ENCODE results near the gene FRMD4A.
A peak's percentile ranks its signal among the peaks of the same experiment; 100 is the strongest.

The FRMD4A gene

DNA sequence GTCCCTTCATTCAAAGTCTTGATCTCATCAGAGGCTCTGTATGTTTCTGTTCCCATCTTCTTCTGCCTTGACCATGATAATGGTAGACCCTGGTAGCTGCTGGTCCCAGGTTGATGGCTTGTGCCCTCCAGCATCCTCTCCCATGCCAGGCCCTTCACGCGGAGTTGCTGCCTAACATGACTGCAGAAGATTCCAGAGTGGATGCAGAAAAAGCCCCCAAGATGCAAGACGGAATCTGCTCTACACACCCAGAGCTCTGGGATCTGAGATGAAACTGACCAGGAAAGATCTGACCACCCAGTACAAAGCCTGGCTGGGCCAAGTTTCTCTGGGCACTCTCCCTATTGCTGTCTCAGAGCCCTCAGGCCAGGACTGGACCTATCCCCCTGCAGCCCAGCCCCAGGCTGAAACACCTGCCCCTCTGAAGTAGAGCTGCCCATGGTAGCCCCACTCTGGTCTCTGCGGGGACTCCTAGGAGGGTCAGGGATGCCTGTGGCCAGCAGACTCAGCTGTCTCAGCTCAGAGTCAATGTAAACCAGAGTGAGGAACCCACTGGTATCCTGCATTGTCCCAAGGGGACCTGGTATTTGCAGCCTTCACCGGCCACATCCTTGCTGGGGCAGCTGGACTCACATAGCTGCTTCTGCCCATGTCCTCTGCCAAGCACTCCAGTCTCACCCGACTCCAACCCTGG lies 9.5 kb upstream of the FRMD4A start:
- no peak for DNase-seq (ENCODE audit: low read depth)

DNA sequence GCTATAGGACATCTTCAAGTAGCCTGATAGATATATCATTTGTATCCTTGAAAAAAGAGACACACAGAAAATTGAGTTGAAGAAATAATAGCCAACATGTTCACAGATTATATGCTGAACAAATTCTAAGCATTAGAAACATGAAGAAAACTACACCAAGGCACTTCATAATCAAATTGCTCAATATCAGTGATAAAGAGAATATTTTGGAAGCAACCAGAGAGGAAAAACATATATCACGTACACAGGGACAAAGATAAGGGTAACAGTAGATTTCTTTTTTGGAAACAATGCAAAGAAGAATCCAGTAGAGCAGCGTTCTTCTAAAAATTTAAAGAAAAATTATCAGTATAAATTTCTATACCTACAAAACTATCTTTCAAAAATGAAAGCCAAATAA lies 6.0 kb upstream of the FRMD4A start:
- no peak for DNase-seq (ENCODE audit: low read depth)

DNA sequence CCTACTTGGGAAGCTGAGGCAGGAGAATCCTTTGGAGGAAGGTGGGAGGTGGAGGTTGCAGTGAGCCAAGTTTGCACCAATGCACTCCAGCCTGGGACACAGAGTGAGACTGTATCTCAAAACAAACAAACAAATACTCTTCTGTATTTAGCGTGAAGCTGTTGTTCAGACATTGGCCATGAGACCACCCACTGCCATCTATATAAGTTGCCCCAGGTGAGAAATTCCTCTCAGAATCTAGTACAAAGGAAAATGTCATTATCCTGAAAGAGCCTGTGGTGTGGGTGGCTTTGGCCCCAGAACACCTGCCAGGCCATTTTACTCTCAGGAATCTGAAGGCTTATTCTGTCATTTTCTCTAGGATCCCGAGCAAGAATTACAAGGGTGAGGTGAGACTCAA lies 4.0 kb upstream of the FRMD4A start:
- DNase-seq (ENCODE audit: low read depth): no peak

DNA sequence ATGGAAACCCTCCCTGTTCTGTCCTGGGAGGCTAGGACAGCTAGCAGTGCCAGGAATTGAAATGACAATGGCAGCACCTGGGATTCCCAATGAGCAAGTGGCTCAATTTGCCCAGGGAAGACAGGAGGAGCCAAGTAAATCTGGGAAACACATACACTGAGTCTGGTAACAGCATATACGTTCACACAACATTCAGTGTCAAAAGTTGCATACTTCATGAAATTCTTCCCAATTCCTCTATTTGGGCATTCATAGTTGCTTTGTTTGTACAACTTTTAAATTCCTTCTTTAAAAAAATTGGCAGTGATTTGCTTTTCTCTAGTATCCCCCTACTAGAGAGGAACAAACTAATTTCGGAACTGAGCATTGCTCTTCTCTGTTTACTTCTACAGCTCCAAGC lies 2.9 kb upstream of the FRMD4A start:
- DNase-seq (ENCODE audit: low read depth): no peak

DNA sequence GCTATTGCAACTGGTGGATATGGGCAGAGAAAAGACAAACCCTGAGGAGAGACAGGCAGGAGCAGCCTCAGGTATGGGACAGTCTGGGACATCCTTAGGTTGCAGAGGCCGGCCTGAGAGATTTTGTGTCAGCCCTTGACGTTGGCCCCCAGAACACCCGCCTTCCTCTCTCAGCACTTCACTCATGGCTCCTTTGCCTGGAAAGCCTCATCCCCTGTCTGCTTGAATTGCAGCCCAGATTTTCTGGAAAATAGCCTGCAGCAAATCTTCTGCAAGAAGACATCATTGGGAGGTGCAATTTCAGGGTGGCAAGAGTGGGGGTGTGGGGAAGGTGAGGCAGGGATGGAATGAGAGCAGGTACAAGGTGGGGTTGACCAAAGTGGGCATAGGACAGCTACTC lies 2.2 kb upstream of the FRMD4A start:
- no peak for DNase-seq (ENCODE audit: low read depth)

DNA sequence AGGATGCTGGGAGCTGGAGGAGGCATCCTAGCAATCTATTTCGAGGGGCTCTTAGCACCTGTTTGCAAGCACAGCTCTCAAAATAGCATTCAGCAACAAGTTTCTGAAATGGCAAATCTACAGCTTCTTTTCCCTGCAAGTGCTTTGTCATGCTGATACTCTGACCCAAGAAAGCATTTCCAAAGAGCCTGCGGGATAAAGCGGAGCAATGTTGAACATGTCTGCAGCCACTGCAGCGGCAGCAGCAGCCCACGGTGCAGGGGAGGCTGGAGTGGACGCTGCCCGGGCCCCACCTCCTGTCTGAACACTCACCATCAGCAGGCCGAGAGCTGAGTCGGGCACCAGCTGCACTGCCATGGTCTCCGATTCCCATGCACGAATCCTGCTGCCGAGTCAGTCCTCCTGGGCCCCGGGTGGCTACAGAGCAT lies 964 bp downstream of the FRMD4A start:
- no peak for DNase-seq (ENCODE audit: low read depth)

DNA sequence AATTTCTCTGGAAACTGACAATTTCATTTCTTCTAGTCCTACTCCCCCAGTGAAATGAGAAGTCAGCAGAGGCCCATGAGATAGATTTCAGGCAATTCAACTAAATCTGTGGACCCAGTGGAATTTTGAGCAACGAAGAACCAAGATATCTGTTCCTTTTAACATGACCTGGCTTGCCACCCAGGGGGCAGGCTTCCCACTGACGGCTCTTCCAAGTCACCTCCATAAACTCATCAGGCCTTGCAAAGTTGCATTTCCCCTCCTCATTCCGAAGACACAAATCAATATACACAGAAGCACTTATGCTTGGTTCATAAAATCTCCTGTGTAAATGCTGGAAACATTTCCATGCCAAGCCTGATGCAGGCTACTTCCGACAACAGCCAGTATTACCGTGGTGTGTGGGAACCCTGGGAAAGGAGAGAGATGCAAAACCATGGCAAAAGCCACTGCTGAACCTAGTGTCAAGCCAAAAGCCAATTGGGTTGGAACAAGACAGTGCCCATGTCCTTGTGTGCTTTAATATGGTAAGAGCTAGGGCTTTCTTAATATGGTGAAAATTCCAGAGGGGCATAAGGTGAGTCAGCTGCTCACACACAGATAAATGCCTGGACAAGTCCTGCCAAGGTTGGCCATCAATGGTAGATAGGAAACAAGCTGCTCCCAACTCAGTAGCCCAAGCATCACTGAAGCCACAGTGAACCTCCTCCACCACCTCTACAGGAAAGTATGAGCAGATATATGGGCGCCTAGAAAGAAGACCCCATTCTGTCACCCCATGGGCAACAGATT lies 1.6 kb downstream of the FRMD4A start:
- no peak for DNase-seq (ENCODE audit: low read depth)

DNA sequence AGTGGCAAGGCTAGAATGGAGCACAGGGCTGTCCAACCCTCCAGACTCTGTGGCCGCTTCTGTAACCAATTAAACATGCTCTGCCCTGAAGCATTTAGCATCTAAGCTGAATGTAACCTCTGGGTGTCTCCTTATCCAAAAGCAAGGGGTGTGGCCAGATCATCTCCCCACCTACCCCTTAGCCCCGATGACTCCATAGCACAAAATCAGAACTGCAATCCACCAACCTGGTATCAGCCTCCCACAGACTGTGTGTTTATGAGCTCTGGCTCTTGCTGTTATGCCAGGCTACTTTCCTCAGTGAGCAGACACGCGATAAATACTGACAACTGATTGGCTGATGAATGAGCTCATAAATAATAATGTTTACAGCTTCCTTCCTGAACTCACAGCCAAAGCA lies 3.2 kb downstream of the FRMD4A start:
- DNase-seq (ENCODE audit: low read depth): no peak

DNA sequence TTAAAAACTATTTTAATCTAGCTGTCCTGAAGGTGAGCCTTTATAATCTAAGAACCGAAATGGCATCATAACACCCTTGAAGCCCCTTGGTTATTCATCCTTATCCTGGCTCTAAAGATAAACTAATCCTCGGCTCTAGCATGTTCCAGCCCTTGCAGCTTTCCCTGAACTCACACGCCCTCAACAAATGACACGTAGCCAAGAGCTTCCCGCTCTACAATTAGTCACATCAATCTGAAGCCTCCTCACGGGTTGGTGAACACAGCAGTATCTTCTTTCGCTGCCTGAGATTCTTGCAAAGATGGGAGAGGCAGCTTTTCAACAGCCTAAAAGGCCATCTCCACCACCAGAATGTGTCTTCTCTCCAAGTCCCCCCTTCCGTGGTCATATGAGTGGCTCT lies 4.1 kb downstream of the FRMD4A start:
- no peak for DNase-seq (ENCODE audit: low read depth)

DNA sequence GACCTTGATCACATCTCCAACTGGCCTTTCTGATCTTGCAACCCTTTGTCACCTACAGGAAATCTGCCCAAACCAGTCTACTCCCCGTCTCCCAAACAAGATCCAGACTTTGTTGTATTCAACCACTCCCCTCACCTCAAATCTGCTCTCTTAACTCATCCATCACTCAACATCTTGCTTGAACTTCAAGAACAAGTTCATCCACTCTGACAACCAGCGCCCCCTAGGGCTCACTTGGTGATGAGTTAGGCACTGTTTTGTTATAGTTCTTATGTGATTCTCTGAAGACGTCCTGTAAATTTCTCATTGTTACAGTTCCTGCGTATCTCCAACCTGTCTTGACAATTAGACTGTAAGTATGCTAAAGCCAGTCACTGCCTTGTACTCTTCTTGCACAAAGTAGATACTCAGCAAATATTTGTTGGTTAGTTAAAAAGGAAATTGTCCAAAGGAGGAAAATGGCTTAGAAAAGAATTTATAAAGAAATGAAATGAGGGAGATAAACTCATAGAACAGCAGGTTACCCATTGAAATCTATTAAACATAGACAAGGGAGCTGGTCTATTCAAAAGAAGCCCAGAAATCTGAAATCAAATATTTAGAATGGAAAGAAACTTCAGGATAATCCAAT lies 5.3 kb downstream of the FRMD4A start:
- peak; percentile 30 for DNase-seq (ENCODE audit: low read depth)

DNA sequence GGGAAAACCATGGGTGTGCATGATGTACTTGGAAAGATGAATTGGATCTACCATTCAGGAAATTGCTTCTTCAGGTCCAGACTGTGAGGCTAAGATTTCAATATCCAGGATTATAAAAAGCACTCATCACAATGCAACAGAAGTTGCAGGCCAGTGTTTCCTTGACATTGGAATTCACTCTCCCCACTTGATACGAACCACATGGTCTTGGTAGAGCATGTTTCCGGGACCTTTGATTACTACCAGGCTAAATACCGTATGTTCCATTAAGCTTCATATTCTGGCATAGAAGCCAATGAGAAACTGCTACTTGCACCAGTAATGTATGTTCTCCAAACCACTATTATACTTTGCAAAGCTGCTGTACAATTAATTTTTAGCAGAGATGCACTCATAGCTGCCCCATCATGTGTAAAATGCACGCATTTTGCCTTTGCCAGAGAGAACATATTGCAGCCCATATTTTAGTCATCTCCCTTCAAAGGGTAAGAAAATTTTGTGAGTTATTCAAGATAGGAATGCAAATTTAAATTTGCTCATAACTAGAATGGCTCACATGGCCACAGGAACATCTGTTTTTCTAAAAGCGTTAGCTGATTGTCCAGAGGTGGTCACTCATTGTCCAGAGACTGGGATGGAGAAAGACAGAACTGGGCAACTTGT lies 8.1 kb downstream of the FRMD4A start:
- DNase-seq (ENCODE audit: low read depth): no peak

DNA sequence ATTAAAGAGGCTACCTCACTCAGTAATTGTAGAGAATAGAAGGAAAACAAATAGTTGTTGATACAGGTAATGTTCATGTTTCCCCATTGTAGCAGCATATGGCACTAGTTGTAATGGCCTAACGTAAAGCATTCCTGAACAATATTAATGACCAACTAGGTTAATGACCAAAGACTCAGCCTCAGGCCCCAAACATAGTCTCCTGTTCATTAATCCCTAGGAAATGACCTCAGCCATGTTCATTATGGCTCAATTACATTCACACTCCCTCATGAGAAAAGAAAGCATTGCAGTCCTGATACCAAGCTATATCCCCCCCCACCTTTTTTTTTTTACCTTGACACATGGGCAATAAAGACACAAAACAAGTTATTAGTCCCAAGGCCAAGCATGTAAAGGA lies 12.7 kb downstream of the FRMD4A start:
- DNase-seq (ENCODE audit: low read depth): no peak

DNA sequence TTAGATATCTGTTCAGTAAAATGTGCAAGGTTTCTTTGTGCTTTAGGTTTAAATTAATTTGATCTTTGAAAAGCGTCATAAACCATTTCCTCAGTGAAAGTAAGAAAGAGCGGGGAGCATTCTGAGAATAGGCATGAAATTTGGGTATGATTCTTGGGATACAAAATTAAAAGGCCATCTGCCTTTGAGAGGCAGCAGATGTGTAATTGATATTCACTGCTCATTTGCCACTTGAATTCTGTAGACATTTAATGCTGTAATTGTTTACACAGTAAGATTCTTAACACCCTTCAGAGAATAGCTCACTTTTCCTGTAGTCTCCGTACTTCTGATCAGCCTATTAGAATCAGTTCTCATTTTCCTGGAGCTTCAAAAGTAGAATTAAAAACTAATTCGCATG lies 18.7 kb downstream of the FRMD4A start:
- DNase-seq (ENCODE audit: low read depth): no peak

DNA sequence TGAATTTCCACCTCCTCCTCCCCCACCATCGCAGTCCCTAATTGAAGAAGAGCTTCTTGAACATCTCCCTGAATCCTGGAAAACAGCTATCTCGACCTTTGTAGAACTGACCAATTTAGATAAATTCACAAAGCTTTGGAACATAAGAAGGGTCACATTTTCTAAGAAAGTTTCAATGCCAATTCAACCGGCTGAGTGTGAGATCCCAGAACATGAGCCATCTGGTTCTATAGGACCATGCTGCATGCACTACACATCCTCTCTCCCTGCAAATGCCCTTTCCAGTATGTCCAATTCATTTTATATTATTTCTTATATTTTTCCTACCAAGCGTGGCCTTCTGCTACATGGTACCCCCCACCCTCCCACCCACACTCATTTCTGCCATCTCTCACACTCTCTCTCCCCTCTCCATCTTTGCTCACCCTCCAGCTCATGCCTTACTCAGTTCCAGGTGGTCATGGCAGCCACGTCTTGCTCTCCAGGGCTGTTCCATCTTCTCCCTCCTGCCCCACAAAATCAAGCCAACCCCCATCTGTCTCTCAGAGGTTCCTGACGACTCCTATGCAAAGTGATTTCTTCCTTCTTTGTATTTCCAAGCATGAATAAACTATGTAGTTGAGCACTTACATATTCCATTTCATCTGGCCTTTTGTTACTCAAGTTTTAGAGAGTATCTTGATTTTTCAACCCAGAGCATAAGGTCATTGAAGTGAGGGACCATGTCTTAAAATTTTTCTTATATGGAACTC lies 19.3 kb downstream of the FRMD4A start:
- no peak for DNase-seq (ENCODE audit: low read depth)

DNA sequence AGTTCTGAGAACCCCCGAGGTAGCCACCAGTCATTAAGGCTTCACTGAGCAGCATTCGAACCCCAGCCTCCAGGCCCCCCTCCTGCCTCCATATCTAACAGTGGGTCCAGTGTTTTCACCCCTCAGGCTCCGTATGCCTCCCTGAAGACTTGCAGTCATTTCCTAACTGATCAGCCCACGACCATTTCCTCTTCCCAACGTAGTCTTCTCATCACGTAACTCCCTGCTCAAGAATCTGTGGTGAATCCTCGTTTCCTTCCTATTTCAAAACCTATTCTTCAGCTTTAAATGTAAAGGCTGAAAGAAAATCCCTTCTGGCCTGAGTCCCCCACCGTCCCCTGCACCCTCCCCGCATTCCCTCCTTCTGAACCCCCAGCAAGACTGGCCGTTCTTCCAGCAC lies 21.1 kb downstream of the FRMD4A start:
- DNase-seq (ENCODE audit: low read depth): no peak

DNA sequence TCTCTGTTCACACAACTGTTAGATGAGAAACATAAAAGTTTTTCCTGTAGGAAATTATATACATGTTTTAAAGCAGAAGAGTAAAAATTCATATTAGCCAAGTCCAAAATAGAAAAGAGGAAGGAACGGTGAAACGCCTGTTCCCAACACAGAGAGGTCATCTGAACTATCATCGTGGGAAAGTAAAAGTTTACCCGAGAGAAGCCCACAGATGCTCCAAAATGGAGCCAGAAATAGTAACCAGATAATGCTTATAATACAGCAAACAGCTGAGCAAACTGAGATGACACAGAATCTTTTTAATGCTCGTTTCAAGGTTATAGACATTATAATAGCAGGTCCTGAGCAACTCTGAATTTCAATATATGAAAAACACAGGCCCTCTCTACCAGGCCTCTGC lies 24.5 kb downstream of the FRMD4A start:
- no peak for DNase-seq (ENCODE audit: low read depth)

DNA sequence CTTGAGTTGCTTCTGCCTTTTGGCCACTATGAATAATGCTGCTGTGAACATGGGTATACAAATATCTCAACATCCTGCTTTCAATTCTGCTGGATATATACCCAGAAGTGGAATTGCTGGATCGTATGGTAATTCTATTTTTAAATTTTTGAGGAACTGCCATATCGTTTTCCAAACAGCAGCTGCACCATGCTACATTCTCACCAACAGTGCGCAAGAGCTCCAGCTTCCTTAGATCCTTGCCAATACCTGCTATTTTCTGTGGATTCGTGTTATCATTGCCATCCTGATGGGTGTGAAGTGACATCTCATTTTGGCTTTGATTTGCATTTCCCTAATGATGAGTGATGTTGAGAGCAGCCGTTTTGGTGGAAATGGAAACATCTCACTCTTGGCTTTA lies 26.7 kb downstream of the FRMD4A start:
- no peak for DNase-seq (ENCODE audit: low read depth)

DNA sequence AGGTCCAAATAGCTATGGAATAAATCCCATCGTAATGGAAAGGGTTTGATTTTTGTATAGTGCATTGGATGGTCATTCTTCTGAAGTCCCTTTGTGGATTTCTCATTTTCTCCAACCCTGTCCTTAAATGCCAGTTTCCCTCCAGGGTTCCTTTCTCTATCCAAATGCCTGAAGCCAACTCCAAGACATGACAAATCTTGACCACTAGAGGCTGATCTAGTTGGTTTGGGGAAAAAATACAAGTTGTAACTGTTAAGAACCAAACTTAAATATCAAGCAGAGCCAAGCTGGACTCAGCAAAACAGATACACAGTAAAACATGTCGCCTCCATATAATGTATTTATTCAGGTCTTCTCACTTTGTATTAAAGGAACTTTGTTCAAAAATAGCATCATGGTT lies 28.7 kb downstream of the FRMD4A start:
- no peak for DNase-seq (ENCODE audit: low read depth)

DNA sequence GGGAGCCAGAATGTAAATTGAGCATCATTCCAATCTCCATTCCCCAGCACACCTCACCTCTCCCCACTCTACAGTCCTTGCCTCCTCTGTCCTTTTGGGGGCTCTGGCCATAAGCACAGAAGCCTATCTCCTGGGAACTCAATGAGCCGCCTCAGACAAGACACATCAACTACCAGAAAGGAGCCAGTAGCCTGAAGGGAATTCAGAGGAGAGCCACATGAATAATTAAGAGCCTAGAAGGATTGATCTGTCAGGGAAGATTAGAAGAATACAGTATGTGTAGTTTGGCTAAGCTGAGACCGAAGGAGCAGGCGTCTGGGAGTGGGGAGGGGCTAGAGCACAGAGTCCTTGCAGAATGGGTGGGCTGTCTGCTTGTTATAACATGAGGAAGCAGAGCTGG lies 31.2 kb downstream of the FRMD4A start:
- no peak for DNase-seq (ENCODE audit: low read depth)

DNA sequence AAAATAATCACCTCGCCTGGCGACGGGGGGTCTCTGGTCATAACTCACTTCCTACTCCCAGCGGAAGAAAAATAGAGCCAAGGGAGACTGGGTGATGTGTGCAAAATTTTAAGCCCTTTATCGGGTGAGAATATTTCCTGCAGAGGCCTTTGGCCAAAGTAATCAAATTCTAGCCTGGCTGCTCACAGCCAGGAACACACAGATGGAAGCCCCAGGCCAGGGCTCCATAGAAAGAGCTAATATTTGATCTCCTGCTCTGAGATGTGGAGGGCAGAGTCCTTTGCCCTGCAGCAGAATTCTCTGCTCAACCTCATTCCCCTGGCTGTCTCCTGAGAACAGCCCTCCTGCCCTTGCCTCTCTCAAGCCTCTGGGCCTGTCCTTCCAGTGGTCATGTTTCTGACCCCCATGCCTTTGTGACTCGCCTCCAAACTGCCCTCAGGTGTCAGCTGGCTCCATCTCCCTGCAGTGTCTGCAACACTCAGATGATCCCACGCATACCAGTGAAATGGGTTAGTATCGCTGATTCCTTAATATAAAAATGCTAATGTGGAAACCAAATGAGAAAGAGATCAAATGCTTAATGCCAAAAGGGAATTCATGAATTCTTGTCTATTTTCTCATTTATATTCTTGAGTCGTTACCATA lies 34.5 kb downstream of the FRMD4A start:
- no peak for DNase-seq (ENCODE audit: low read depth)

DNA sequence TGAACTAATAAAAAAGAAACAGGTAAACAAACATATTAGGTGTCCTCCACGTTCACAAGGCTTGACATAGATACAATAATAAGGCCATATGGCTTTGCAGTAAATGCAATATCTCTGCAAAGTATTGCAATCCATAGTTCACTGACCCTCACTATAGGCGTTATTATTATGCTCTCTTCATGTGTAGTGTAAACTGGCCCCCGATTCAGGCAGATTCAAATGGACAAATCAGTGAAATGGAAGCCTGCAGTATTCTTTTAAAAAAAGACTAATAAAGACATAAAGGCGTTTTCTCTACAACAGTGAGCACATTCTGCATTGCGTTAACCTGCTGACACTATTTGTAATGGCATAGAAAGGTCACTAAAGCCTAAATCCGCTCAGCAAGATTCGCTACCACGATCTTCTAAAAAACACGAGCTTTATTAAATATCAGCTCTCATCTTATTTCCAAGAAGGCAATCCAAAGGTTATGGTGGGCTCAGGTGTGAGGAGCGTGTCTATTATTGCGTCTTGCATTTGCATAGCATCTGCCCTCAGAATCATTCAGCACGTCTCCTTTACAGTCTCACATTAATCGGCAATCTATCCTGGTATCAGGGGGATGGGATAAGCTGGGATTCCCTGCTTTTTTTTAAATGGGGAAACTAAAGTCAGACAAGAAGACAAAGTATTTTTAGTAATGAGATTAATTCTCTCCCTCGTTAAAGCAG lies 36.2 kb downstream of the FRMD4A start:
- no peak for DNase-seq (ENCODE audit: low read depth)

Data from stimulated activated CD8-positive, alpha-beta memory T cell treated with anti-CD3 and anti-CD28 coated beads, Interleukin-12 subunit alpha, Interleukin-12 subunit beta, amount 100 ng/mL, for 1 hour (primary cell).